Measurements from ENCODE around the gene ASXL3.

The ASXL3 gene

DNA sequence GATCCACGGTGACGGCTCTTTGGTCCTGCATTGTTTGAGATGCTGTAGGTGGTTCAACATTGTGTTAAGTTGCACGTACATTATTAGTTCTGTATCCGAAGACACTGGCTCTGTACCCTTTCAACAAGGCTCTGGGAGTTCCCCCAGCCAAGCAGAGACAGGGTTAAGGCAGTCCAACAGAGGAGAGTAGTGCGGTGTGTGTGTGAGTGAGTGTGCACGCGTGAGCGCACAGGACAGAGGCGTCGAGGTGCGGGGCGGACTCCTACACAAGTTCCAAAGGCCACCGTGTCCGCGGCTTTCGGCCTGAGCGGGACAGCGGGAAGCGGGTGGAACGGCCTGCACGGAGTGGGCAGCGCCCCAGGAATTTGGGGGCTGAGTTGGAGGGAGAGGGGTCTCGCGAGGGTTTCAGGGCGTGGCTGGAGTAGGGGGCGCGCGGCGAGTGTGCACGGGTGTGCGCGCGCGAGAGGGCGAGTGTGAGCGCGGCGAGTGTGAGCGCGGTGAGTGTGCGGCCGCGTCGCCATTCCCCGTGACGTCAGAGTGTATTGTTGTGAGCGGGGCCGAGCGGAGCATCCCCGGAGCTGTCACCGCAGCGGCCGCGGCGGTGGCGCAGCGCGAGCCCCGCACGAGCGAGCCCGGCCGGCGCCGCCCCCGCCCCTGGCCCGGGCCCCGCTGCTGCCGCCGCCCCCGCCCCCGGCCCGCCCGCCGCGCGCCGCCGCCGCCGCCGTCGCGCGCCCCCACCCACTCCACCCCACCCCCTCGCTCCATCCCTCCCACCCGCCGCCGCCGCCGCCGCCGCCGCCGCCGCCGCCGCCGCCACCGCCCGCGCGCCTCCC, at the start of gene ASXL3:
Gene ASXL3 (plus strand): TSS at position 535 of the 833 bp plus-strand sequence. CDS start 413 bp downstream, outside the sequence.
- DNase-seq = peak in 52 of 56 donors; percentile 8 to 82 (median 52)

DNA sequence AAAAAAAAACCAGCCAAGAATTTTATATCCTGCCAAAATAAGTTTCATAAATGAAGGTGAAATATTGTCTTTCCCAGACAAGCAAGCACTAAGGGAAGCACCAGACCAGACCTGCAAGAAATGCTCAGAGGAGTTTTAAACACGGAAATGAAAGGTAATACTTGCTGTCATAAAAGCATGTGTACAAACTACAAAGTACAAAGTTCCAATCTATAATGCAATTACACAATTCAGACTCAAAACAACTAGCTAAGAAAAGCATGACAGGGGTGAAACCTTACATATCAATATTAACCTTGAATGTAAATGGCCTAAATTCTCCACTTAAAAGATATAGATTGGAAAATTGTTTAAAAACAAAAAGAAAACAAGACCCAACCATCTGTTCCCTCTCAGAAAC, 45.0 kb upstream of the ASXL3 start:
- DNase-seq = no peak

DNA sequence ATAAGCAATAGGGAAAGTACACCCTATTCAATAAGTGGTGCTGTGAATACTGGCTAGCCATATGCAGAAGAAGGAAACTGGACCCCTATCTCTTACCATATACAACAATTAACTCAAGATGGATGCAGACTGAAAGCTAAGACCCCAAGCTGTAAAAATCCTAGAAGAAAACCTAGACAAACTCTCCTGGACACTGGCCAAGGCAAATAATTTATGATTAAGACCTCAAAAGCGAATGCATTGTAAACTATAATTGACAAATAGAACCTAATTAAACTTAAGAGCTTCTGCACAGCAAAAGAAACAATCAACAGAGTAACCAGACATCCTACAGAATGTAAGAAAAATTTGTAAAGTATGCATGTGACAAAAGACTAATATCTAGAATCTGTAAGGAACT, 41.1 kb upstream of the ASXL3 start:
- DNase-seq = no peak

DNA sequence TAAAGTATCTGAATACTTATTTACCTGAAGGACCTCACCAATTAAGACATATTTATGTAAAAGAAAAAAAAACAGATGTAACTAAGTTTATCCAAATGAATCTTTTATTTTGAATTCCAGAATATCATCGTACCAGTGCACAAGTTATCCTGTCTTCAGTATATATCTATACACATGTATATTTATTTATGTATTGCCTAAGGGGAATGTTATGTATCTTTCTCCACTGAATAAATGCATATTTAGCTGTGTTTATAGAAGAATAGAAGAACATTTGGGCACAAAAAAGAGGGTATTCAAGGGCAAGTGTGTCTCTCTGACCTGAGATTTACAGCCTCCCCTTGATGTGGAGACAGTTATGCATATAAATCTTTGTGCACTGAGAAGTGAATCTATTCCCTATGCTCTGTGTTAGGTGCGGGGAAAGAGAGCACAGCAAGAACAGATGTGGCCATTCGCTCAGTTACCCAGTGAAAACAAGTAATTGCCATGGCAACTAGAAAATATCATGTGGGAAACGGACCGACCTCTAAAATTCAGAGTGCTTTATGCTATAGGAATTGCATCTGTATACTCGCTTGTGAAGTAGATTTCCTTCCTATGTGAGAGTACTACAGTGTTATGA, 39.5 kb upstream of the ASXL3 start:
- peak in 1 of 56 donors; percentile 15 for DNase-seq

DNA sequence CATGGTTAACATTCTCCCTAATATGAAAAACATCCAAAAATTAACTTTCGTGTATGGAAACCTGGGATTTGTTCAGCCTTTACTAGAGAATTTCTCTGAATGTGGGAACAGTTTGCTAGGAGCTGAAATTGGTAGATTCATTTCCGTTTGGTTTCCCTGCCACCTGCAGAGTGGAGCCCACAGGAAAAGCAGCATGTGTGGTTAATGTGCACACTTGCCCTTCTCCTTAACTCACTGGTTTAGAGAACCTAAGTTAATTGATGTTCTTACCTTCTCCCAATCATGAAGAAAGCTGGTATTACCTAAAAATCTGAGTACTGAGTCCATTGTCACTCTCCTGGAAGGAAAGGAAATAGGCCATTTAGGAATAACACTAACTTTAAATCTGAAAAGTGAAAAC, 37.6 kb upstream of the ASXL3 start:
- DNase-seq = no peak

DNA sequence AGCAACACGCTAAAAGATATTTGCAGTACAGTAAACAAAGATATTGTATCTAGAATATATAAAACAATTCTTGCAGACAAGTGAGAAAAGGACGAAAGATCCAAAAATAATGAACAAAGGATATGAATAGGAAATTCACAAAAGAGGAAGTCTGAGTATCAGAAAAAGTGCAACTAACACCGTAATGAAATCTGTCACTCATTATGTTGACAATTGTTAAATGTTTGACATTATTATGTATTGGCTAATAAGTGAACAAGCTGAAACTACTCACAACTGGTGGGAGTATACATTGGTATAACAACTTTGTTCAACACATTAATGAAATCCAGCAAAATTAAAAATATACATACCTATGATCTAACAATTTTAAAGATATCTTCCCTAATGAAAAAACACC, 36.7 kb upstream of the ASXL3 start:
- no peak for DNase-seq

DNA sequence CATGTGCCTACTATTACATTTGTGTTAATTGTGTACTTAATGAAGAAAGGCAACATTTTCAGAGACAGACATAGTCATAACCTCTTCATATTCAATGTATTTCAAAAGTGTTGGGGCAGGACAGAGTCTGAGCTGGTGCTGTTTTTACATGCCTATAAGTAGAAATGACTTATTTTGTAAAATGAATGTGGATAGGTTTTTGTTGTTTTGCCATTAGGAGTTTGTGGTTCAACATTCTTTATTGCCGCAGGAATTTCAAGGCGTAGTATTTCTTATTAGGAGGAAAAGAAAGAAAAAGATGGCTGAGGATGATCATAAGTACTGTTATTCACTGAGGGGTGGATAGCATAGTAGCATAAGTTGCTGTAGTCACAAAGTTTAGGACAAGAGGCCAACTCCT, 21.2 kb upstream of the ASXL3 start:
- DNase-seq = no peak

DNA sequence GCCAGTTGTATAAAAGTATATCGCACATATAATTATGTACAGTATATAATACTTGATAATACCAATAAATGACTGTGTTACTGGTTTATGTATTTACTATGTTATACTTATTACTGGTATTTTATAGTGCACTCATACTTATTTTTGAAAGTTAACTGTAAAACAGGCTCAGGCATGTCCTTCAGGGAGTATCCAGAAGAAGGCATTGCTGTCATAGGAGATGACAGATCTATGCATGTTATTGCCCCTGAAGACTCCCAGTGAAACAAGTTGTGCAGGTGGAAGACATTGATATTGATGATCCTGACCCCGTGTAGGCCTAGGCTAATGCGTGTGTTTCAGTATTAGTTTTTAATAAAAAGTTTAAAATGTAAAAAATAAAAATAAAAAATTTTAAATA, 20.3 kb upstream of the ASXL3 start:
- DNase-seq = no peak

DNA sequence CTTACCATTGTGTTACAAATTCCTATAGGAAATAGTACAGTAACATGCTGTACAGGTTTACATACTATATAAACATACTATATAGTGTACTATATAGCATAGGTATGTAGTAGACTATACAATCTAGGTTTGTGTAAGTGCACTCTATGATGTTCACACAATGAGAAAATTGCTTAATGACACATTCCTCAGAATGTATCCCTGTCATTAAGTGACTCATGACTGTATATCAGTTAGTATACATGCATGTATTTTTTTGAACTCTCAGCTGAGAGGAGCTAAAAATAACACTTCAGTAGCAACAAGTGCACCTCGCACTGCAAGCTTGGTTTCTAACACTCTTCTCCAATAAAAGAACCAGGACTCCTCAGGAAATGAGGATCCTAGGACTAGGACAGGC, 19.5 kb upstream of the ASXL3 start:
- no peak for DNase-seq

DNA sequence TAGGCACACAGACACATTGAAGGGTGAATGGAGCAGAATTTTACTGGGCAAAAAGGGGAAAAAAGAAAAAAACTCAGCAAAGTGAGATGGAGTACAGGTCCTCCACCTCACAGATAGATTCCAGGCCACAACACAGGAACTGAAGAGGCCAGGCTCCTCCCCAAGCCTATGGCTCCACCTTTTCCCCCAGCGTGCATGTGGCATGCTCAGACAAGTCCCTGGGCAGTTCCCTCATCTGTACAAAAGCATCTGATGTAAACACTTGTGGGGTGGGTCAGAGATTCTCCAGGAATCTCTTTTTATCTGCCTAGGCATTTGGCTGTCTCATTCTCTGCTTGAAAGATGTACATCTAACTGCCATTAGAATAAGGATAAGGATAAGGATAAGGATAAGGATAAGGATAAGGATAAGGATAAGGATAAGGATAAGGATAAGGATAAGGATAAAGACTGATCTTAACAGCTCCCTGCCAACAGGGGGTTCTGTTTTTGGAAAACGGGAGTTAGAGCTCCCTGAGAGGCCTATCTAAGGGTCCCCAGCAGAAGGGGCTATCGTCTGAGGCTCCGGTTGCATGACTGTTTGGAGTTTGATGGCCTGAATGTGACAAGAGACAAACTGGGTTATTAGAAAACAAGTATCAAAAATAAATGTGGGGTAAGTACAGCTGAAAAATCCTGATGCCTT, 17.2 kb upstream of the ASXL3 start:
- no peak for DNase-seq

DNA sequence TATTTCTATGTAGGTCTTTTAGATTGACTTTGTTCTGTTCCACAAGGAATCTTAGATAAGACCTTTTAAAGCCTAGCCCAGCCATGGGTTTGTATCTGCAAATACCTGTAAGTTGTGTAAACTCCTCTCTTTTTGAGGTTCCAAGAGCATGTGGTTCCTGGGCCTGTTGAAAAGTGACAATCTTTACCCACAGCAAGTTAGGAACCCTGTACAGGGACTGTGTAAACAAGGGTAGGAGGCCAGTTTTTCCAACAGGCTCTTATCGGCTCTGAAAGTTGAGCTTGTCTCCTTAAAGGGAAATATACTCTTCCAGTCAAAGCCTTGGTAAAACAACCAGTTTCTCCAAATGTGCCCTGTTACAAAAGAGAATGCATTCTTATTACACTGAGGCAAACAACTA, 15.3 kb upstream of the ASXL3 start:
- no peak for DNase-seq

DNA sequence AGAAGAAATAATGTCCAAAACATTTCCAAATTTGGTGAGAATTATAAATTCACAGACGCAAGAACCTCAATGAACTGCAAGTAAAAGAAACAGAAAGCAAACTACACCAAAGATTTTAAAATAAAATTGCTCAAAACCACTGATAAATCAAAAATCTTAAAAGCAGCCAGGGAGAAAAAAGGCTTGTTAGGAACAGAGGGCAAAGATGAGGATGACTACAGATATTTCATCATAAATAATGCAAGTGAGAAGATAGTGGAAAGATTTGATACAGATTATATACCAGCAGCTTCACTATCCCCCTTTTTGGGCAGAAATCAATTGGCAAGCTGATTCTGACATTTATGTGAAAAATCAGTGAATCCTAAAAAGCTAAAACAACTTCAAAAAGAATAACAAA, 10.3 kb upstream of the ASXL3 start:
- no peak for DNase-seq

DNA sequence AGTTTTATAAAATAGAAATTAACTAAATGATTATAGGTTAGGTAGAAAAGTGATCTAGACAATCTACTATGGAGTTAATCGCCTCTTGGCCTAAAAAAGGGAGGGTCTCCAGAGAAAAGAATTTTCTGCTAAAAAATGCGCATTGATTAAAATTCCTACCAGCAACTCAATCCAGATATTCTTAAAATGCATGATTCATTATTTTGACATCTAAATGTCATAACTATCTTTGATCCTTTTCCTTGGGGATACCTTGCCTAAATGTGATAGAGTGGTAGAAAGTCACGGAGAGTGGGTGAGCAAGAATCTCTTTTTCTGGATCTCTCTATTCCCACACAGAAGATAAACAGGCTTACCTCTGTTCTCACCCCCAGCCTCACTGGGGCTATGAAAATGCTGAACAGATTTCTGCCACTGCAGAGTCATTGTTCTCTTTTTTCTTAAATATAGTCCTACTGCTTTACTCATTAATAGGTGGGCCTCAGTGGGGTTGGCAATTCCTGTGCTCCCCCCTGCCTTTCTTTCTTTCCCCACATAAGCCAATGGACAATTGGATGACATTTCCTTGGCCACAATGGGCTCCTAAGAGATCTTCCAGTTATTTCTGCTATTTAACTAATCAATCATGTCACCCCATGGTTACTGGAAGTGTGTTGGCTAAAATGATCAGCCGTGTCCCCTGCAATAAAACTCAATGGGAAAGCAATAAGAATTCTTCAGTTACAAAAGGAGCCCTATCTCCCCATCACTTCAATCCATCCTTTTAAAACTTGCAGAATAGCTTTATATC, 5.8 kb upstream of the ASXL3 start:
- no peak for DNase-seq

DNA sequence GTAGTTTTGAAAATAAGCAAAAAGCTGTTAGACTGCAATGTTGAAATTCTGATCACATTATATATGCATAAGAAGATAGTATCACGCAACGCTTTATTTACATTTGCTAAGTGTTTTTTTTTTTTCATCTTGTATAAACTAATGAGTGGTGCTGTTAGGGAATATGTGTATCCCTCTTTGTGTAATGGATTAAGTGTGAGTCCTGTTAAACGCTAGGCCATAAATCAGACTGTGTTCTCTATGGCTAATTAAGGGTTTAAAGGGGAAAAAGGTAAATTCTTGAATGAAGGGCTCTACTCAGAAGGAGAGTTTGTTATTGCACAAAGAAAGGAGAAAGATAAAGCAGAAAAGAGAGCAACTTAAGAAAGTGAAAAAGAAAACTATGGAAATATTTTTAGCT, 4.8 kb upstream of the ASXL3 start:
- DNase-seq = no peak

DNA sequence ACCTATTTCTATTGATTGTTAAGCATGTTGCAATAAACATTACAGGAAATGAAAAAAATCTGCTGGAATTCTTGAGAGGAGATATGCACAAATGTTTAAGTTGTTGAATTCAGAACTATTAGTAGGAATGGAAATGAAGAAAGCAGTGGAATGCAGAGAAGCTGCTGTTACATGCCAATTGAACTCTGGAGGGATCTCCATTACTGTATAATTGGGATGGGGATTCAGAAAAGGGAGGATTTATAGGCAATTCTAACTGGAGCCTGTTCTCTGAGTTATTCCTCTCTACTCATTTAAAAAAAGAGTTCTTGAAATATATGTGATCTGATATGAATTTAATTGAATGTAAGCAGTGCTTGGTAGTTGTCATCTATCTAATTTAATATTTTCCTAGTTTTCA, 2.6 kb upstream of the ASXL3 start:
- no peak for DNase-seq

DNA sequence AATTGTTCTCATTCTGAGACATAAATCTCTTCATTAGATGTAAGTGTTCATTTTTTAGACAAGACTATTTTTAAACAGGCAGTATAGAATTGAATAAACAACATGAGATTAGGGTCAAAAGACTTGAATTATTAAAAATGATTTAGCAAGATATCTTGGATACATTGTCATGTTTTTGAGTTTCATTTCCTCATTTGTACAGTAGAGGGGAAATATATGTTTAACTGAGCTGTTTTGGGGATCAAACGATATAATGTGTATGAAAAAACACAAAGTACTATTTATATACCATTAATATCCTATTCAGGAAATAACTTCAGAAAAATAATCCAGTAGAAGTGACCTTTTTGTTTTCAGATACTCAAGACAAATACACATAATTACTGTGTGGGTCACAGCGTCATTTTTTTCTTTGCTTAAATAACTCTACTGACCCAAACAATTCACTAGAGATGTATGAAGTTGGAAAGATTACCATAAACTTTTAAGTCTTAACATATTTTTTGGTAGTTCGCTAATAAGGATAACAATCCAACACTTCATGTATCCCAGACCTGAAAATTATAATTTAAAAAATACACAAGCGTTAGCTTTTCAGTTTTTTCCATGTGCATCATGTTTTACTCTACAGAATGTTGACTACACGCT, 896 bp upstream of the ASXL3 start:
- no peak for DNase-seq

DNA sequence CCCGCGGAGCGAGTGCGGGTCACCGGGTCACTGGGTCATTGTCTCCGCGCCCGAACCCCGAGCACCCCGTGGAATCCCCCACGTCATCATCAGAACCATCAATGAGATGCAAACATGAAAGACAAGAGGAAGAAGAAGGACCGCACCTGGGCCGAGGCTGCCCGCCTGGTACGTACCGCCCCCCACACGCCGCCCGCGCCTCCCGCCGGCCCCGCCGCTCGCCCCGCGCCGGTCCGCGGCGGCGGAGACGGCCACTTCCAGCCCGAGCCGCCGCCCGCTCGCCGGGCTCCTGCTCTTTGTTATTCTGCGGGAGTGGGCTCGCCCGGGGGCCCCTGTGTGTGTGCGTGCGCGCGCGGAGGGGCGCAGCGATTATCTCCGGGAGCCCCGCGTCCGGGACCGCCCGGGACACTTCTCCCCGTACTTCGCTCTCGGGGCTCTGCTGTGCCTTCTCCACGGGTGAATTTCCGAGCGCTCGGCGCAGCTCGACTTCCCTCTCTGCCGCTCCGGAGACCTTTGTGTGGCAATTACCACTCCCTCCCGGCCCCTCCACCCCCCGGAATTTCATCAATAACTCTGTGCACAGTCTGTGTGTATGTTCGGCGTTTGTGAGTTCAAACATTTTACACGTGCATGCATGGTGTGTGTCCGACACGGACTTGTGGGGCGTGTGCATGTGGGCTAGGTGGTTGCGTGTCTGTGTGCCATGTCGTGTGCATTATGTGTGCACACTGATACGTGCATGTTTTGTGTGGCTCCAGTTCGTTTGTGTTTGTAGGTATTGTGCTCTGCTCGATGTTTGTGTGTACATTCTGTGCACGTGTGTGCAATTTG, 714 bp downstream of the ASXL3 start:
- DNase-seq = peak in 45 of 56 donors; percentile 8 to 74 (median 52)

DNA sequence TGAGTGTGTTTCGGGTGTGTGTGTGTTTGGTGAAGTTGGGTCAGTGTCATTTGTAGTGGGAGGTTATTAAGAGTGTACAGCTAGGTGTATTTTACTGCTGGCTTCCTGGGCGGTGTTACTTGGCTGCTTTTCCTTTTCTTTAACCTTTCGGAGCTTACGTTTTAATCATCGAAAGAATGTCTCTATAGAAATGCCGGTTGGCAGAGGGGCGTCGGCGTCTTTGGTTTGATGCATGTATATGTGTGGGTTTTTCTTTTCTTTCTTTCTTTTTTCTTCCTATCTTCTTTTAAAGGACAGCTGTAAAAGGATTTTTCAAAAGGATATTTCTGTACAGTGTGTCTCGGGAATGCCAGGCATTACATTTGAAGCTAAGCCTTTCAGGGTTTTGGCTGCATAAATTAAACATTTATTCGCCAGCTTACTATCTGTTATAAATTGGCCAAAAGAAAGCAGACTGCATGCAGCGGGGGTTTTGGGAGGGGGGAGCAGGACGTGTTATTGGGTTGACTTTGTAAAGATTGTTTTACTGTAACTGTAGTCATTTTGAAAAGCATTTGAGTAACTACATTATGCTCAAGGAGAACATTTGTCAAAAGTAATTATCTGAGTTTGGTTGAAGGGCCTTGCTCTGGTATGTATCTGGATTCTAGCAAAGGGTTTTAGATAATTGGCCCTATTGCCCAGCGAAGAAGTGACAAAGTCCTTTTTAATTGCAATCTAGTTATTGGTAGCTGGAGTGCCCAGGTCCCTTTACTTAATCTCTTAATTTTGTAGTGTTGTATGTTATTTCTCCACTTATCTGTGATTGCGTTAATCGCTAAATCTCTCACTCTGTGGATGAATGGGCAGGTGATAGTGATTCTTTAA, 1.6 kb downstream of the ASXL3 start:
- DNase-seq = peak in 4 of 56 donors; percentile 24 to 66 (median 50)

DNA sequence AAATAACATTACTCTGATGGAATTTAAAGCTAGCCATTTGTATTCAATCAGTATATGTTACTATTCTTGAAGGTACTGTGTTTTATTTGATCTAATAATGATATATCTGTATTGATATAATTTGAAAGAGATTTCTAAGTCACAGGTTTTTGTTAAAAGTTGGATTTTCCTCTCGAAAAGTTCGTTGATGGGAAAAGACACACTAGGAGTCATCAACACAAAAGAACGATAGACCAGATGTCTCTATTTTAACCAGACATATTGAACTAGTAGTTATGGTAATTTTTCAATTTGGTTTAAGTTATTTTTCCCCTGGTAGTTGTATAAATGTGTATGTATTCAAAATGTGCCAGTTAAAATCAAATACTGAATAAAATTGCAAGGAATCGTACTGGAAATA, 2.5 kb downstream of the ASXL3 start:
- DNase-seq = no peak

All from amygdala (tissue), 56 donors.